OCI-LY3 (cell line): ENCODE data around the gene COL4A5.
"Not testable (repeated sequence)": the region's sequence is repeated elsewhere in the genome, so short reads cannot be mapped to it uniquely, and the experiment has no call there.

Source experiments
- H2AFZ ChIP-seq: fragments of 200-600, 300-600 bp; shearing (Covaris generic); 2 replicates; pipeline ENCODE4 v1.6.0; 2014; ENCODE audit warnings: antibody characterized with exemption, low read depth, low read length
- H3K27ac ChIP-seq: fragments of 200-600, 300-600 bp; sonication (generic); 2 replicates; pipeline ENCODE4 v1.5.1; 2014; ENCODE audit warnings: mild to moderate bottlenecking, low read length, moderate library complexity, mixed read lengths
- H3K27me3 ChIP-seq: fragments of 200-600, 300-600 bp; sonication (generic); 2 replicates; pipeline ENCODE4 v1.6.1; 2014; ENCODE audit warnings: low read depth, low read length, mixed read lengths
- H3K36me3 ChIP-seq: fragments of 200-600, 300-600 bp; sonication (generic); replicated peaks from 2 replicates; pipeline ENCODE3; 2014; ENCODE audit warnings: low read depth, low read length, mixed read lengths
- H3K4me1 ChIP-seq: fragments of 300-600, 200-600 bp; sonication (generic); 2 replicates; pipeline ENCODE4 v1.6.1; 2014; ENCODE audit warnings: low read length, mixed read lengths
- H3K4me2 ChIP-seq: fragments of 200-600, 300-600 bp; sonication (generic); 2 replicates; pipeline ENCODE4 v1.6.1; 2014; ENCODE audit warnings: low read length, mixed read lengths
- H3K4me3 ChIP-seq: fragments of 300-600, 200-600 bp; sonication (generic); 2 replicates; pipeline ENCODE4 v1.5.1; 2014; ENCODE audit warnings: antibody characterized with exemption, mild to moderate bottlenecking, low read length, moderate library complexity
- H3K79me2 ChIP-seq: fragments of 300-600, 200-600 bp; shearing (Covaris generic); 2 replicates; pipeline ENCODE4 v1.6.1; 2014; ENCODE audit warnings: mild to moderate bottlenecking, low read length, mixed read lengths
- H3K9ac ChIP-seq: fragments of 300-600, 200-600 bp; shearing (Covaris generic); 2 replicates; pipeline ENCODE4 v1.6.0; 2014; ENCODE audit warnings: mild to moderate bottlenecking, low read length, moderate library complexity
- H3K9me3 ChIP-seq: fragments of 200-600, 300-600 bp; shearing (Covaris generic); 2 replicates; pipeline ENCODE4 v1.6.1; 2014; ENCODE audit warnings: low read length, mixed read lengths; ENCODE audit not compliant: insufficient read depth
- H4K20me1 ChIP-seq: fragments of 200-600, 300-600 bp; sonication (generic); 2 replicates; pipeline ENCODE4 v1.6.1; 2016; ENCODE audit warnings: low read length, mixed read lengths; ENCODE audit not compliant: insufficient read depth
- CTCF ChIP-seq: fragments of 200-600, 300-600 bp; sonication (generic); IDR thresholded peaks from 2 replicates; pipeline ENCODE4 v1.5.1; 2014; ENCODE audit warnings: antibody characterized with exemption, low read length, low read depth
- EZH2phosphoT487 ChIP-seq: fragments of 200-600 bp; shearing (Covaris generic); IDR thresholded peaks from 2 replicates; pipeline ENCODE4 v1.6.1; 2018; ENCODE audit warnings: antibody characterized with exemption, mixed run types, low read depth

The COL4A5 gene

DNA sequence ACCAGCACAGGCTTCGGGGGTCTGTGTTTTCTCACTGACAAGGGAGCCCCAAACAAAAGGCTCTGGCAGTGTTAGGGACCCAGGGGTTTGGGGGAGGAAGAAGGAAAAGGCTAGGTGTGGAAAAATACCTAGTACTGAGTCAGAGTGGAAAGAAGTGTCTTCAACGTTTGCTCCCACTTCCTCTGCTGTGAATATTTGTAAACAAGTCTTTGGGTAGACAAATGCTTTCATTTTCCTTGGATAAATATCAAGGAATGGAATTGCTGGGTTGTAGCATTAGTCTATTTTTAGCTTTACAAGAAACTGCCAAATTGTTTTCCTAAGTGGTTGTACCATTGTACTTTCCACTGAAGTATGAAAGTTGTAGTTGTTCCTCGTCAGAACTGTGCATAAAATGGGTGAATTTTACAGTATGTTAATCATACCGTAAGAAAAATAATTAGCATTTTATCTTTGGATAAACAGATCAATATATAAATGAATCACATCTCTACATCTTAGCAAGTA lies 17.4 kb downstream of the COL4A5 start:
- TF ChIP-seq CTCF, result no peak
- no peak for TF ChIP-seq EZH2phosphoT487
- Histone ChIP-seq H3K9me3 (no peaks in the 10 kb centered on the region), H3K4me3 (no peak overlapping the region), H3K4me2 (peak overlapping the region; percentile 19), H2AFZ (no peak overlapping the region), H3K4me1 (peaks cover 15% of the 10 kb centered on the region), H3K27ac (no peak overlapping the region), H3K9ac (no peak overlapping the region), H4K20me1 (no peaks in the 10 kb centered on the region), H3K27me3 (no peaks in the 10 kb centered on the region), H3K36me3 (no peaks in the 10 kb centered on the region), H3K79me2 (no peaks in the 10 kb centered on the region)

- Histone ChIP-seq H4K20me1 (no peaks in the 10 kb centered on the region), H3K4me1 (no peaks in the 10 kb centered on the region), H3K4me3 (no peak overlapping the region), H3K4me2 (no peak overlapping the region), H2AFZ (no peak overlapping the region), H3K9ac (no peak overlapping the region), H3K27me3 (no peaks in the 10 kb centered on the region), H3K79me2 (no peaks in the 10 kb centered on the region), H3K27ac (no peak overlapping the region), H3K36me3 (no peaks in the 10 kb centered on the region), H3K9me3 (no peaks in the 10 kb centered on the region)
- no peak for TF ChIP-seq CTCF
- TF ChIP-seq EZH2phosphoT487, result no peak
Measured at GRCh38 chrX:108464604-108465003, 25.0 kb downstream of the COL4A5 start.

DNA sequence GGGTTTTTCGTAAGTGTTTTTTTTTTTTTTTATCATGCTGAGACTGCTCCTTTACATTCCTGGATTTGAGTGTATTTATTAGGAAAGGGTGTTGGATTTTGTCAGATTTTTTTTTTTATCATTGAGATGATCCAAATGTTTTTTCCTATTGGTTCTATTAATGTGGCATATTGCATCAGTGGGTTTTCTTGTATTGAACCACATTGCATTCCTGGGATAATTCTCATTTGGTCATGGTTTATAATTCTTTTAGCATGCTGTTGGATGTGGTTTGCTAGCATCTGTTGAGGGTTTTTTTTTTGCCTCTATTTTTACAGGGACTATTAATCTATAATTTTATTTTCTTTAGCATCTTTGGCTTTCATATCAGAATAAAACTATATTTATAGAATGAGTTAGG lies 28.8 kb downstream of the COL4A5 start:
- Histone ChIP-seq H3K36me3 (no peaks in the 10 kb centered on the region), H3K4me1 (no peaks in the 10 kb centered on the region), H3K4me2 (no peak overlapping the region), H3K4me3 (no peak overlapping the region), H3K79me2 (no peaks in the 10 kb centered on the region), H4K20me1 (no peaks in the 10 kb centered on the region), H3K27me3 (no peaks in the 10 kb centered on the region), H3K27ac (no peak overlapping the region), H3K9ac (no peak overlapping the region), H3K9me3 (no peaks in the 10 kb centered on the region), H2AFZ (no peak overlapping the region)
- TF ChIP-seq EZH2phosphoT487, result no peak
- no peak for TF ChIP-seq CTCF

- no peak overlapping the region for H2AFZ ChIP-seq
- no peaks in the 10 kb centered on the region for H3K4me1 ChIP-seq
- H3K4me3 ChIP-seq, result no peak overlapping the region
Measured at GRCh38 chrX:108473979-108474378, 34.3 kb downstream of the COL4A5 start.

DNA sequence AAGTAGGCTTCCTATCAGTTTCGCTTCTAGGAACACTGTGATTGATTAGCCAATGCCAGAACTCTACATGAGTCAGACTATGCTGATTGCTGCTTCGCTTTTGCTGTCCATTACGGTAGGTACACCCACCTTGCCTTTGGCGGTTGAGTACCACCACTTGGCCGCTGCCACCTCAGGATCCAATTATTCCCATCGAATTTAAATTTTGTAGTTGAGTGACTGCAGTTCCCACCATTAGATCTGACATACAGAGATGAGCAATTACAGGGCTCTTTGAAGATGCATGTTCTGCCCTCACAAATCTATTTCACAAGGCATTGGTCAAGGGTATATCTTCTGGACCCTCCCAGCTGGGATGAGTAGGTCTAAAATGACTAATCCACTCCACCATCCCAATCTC lies 41.9 kb downstream of the COL4A5 start:
- H3K4me3 ChIP-seq, H3K27ac ChIP-seq, H4K20me1 ChIP-seq, H3K9ac ChIP-seq, H3K36me3 ChIP-seq, H3K9me3 ChIP-seq, H3K79me2 ChIP-seq, H3K27me3 ChIP-seq, H3K4me1 ChIP-seq, H2AFZ ChIP-seq, H3K4me2 ChIP-seq: not testable (repeated sequence)

More at GRCh38 chrX:108473979-108474378, 34.3 kb downstream of the COL4A5 start:
- Histone ChIP-seq H3K27me3 (no peaks in the 10 kb centered on the region), H3K36me3 (no peaks in the 10 kb centered on the region), H3K27ac (no peak overlapping the region), H4K20me1 (no peaks in the 10 kb centered on the region), H3K9ac (no peak overlapping the region), H3K79me2 (no peaks in the 10 kb centered on the region), H3K4me2 (no peak overlapping the region), H3K9me3 (no peaks in the 10 kb centered on the region)
- TF ChIP-seq EZH2phosphoT487 (no peak), CTCF (no peak)
